Heart left ventricle (tissue), 16 donors: ENCODE results near the gene VSTM2L. TPM values are rescaled to one million over a fixed set of nuclear protein-coding genes. Genes with fewer than 3 reads are reported as not detected.

Source experiments
- ATAC-seq, 4 donors: fragments of 200-7000 bp; cut with Tn5 transposase; one replicate each; pipeline ENCODE4 v1.9.1; 2020 to 2022; ENCODE audit warnings: moderate library complexity in 4 of 4, mild to moderate bottlenecking in 3 of 4, moderate number of reproducible peaks in 1 of 4
- DNase-seq, 5 donors: peaks; one replicate each; pipeline ENCODE4 v3.0.0-alpha.2; 2020
- H3K27ac ChIP-seq, 12 donors: fragments of 200-600 bp; sonication (generic) in 4 of 12; one replicate each; pipeline versions ENCODE4 v1.5.0 to v1.8.0; 2016 to 2022; ENCODE audit warnings: mild to moderate bottlenecking in 2 of 12
- H3K27me3 ChIP-seq, 9 donors: fragments of 200-600 bp; sonication (generic) in 2 of 9; one replicate each; pipeline versions ENCODE4 v1.5.1 to v1.8.0; 2016 to 2022; ENCODE audit warnings: mild to moderate bottlenecking in 3 of 9
- H3K36me3 ChIP-seq, 9 donors: fragments of 200-600 bp; sonication (generic) in 2 of 9; one replicate each; pipeline versions ENCODE4 v1.5.0 to v1.8.0; 2018 to 2022; ENCODE audit warnings: mild to moderate bottlenecking in 2 of 9
- H3K4me1 ChIP-seq, 12 donors: fragments of 200-600 bp; sonication (generic) in 4 of 12; one replicate each; pipeline versions ENCODE4 v1.5.0 to v1.8.0; 2016 to 2022; ENCODE audit warnings: mild to moderate bottlenecking in 3 of 12
- H3K4me3 ChIP-seq, 12 donors: fragments of 200-600 bp; sonication (generic) in 4 of 12; one replicate each; pipeline versions ENCODE4 v1.5.0 to v1.8.0; 2017 to 2022; ENCODE audit warnings: mild to moderate bottlenecking in 9 of 12, moderate library complexity in 4 of 12
- H3K9me3 ChIP-seq, 12 donors: fragments of 200-600 bp; sonication (generic) in 4 of 12; one replicate each; pipeline versions ENCODE4 v1.5.0 to v1.8.0; 2016 to 2022; ENCODE audit warnings: mild to moderate bottlenecking in 1 of 12
- POLR2A ChIP-seq, 2 donors: fragments of 450-650 bp; IDR thresholded peaks; one replicate each; pipeline ENCODE4 v1.6.1; 2017; ENCODE audit warnings: antibody characterized with exemption in 2 of 2, mild to moderate bottlenecking in 2 of 2, moderate library complexity in 2 of 2
- WGBS, 4 donors: extraction: QIAGEN DNeasy Blood & Tissue Kit in 2 of 4; methylation state at CpG; one replicate each; pipeline versions ENCODE4 v1.1.5 to v1.1.7; 2013 to 2018; 5-methylcytosine and 5-hydroxymethylcytosine counted together
- intact Hi-C, 10 donors: fragments of 100-400 bp; cut with DNase I; formaldehyde crosslinking; loops; one replicate each; pipeline versions ENCODE4 v1.11.1 to v1.14.2; 2022
- polyA plus RNA-seq, 2 donors: library from polyadenylated mRNA; stranded (reverse); fragments of 200-250 nt; gene quantifications; one replicate each; pipeline ENCODE4 v1.2.3, GENCODE V29; 2013
- total RNA-seq, 9 donors: library from RNA; depleted of rRNA in 2 of 9; stranded (reverse); fragments of >200 nt in 2 of 9; fragmentation: NEBNext Ultra II Directional in 3 of 9; extraction: Animal tissue kit (Norgen Biotek cat#: 25700) in 3 of 9; gene quantifications; one replicate each; pipeline versions ENCODE4 v1.1.0 to v1.2.4, GENCODE V29; 2016 to 2023
- TF ChIP-seq, protein P1 (sequence below), 12 donors: fragments of 200-600 bp; sonication (generic) in 4 of 12; IDR thresholded peaks; one replicate each; pipeline versions ENCODE4 v1.5.0 to v1.8.0; 2018 to 2022; ENCODE audit warnings: antibody characterized with exemption in 12 of 12, mild to moderate bottlenecking in 5 of 12
- donor health status: ischemic (EF 13 %, LVEDD 7.1; RV severe dilation, severe dysfunction).
- donor health status: healthy with polysubstance abuse.
- donor health status: DM: no; HTN: yes; CAD: no.
- donor health status: DM: no; HTN: no; CAD: no.
- donor health status: ischemic (EF 25% LVEDD 6.9; RV normal size, moderate dysfunction).
- donor health status: ischemic (EF 25% LVEDD 5.7; RV mildly dilated, moderate dysfunction).
- donor health status: healthy.
- donor health status: DM: yes; HTN: yes; CAD: no.
- donor health status: ischemic (EF 35%, LVEDD 5.7; RV mildly dilated, moderate dysfunction).
- donor health status: nonischemic (EF 11% LVEDD 7.7; RV severe dilation, severe dysfunction).
- donor health status: DM: yes; HTN: yes; CAD: no.
- donor health status: PGD.
- donor health status: ischemic (EF 29% LVEDD 5.4; RV normal size, mild dysfunction).
- donor health status: nonischemic (EF 23%, LVEDD 6.1; RV moderate dilation, normal function).

VSTM2L gene
- total and polyA plus RNA-seq, 11 donors = 3.7 to 49.5 (median 17.4) TPM

DNA sequence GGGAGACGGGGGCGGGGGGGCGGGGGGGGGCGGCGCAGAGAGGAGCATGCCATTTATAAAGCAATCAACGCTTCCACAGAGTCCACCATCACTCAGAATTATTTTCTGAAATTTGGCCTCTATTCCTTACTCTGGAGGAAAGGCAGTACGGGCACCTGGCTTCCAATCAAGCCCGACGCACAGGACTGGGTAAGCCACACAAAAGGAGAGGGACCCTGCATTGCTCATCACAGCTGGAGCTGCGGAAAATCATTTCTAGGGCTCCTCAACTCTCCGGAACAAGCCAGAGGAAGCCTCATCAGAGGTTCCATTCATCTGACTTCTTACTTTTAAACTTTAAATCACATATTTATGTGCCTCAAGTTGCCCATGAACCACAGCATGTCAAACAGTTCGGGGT lies 74.4 kb downstream of the VSTM2L start:
- Histone ChIP-seq H3K36me3 (peaks cover 0 to 13% (median 6%) of the 10 kb centered on the region in 9 donors), H3K27me3 (no peaks in the 10 kb centered on the region), H3K27ac (no peak overlapping the region), H3K4me1 (no peaks in the 10 kb centered on the region), H3K4me3 (no peak overlapping the region), H3K9me3 (no peaks in the 10 kb centered on the region)
- intact Hi-C loops = no loop called here
- no peak for ATAC-seq
- TF ChIP-seq POLR2A (IDR thresholded peaks at IDR 0.05) = no peak
- TF ChIP-seq, protein P1, sequence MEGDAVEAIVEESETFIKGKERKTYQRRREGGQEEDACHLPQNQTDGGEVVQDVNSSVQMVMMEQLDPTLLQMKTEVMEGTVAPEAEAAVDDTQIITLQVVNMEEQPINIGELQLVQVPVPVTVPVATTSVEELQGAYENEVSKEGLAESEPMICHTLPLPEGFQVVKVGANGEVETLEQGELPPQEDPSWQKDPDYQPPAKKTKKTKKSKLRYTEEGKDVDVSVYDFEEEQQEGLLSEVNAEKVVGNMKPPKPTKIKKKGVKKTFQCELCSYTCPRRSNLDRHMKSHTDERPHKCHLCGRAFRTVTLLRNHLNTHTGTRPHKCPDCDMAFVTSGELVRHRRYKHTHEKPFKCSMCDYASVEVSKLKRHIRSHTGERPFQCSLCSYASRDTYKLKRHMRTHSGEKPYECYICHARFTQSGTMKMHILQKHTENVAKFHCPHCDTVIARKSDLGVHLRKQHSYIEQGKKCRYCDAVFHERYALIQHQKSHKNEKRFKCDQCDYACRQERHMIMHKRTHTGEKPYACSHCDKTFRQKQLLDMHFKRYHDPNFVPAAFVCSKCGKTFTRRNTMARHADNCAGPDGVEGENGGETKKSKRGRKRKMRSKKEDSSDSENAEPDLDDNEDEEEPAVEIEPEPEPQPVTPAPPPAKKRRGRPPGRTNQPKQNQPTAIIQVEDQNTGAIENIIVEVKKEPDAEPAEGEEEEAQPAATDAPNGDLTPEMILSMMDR (IDR thresholded peaks at IDR 0.05) = no peak
- 28 to 44% (median 42%) methylated on average over 12 of the region's 12 CpGs for WGBS, 4 donors
- DNase-seq = no peak

DNA sequence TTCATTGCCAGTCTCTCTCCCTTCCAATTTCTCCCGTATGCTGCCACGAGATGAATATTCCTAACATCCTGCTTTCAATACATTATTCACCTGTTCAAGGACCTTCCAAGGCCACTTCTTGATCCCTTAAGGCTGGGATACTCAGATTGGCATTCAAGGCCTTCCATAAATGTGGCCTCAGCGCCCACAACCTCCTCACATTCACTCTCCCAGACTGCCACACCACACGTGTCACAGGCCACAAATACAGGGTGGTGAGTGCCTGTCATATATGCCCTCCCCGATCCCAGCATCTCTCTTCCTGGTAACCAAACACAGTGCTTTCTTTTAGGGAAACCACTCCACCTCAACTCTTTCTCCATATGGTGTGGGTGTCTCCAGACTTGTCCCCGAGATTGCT lies 74.9 kb downstream of the VSTM2L start:
- peaks cover 0 to 18% (median 11%) of the 10 kb centered on the region in 9 donors for H3K36me3 ChIP-seq
- ATAC-seq (no peak), DNase-seq (no peak)
- no peaks in the 10 kb centered on the region for H3K4me1 ChIP-seq
- intact Hi-C loops = no loop called here
- WGBS, 4 donors = 77 to 86% (median 82%) methylated on average over 6 of the region's 6 CpGs
- no peak for TF ChIP-seq POLR2A (IDR thresholded peaks at IDR 0.05)
- TF ChIP-seq, protein P1 (IDR thresholded peaks at IDR 0.05) = no peak
- no peak overlapping the region for H3K27ac ChIP-seq
- H3K9me3 ChIP-seq = no peaks in the 10 kb centered on the region
- no peak overlapping the region for H3K4me3 ChIP-seq
- no peaks in the 10 kb centered on the region for H3K27me3 ChIP-seq

DNA sequence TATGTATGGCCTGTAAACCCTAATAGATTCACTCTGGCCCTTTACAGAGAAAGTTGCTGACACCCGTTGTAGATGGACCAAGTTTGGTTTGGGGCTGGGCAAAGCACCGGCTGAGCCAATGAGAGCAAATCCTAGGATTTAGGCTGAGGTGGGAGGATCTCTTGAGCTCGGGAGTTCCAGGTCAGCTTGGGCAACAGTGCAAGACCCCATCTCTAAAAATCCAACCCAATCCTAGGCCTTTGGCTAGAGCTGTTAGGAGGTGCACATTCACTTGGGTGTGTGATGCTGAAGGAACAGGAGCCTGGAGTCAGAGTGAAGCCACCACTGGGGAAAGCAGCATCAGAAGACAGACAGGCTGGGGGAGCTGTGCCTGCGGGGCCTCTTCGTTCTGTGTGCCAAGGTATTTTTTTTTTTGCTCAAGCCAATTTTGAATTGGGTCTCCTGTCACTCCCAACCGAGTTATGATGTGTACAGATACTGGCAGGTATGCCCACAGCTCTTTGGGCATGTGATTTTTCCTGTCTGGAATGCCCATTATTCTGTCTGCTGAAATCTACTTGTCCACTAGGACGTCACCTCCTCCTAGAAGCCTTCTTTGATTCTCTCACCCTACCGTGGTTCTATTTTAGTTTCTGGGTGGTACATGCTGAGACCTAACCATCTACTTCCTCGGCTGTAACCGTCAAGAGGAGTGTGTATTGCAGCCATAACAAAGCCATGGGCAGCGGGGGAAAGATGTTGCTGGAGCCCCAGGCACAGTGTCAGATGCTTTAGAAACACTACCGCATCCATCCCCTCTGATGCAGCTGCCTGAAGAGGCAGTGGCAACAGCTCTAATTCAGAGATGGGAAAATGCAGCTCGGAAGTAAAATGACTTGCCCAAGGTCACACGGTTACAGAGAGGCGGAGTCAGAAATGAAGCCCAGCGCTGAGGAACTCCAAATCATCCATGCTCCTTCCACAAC lies 76.4 kb downstream of the VSTM2L start:
- TF ChIP-seq, protein P1 (IDR thresholded peaks at IDR 0.05) = no peak
- no peak for TF ChIP-seq POLR2A (IDR thresholded peaks at IDR 0.05)
- Histone ChIP-seq H3K27me3 (no peaks in the 10 kb centered on the region), H3K36me3 (peaks cover 0 to 24% (median 11%) of the 10 kb centered on the region in 9 donors), H3K4me3 (no peak overlapping the region), H3K27ac (no peak overlapping the region), H3K9me3 (no peaks in the 10 kb centered on the region), H3K4me1 (peaks cover 0 to 10% (median 6%) of the 10 kb centered on the region in 12 donors)
- DNase-seq = no peak
- no peak for ATAC-seq
- 90 to 92% (median 91%) methylated on average over 16 of the region's 16 CpGs for WGBS, 4 donors
- intact Hi-C loops = no loop called here

DNA sequence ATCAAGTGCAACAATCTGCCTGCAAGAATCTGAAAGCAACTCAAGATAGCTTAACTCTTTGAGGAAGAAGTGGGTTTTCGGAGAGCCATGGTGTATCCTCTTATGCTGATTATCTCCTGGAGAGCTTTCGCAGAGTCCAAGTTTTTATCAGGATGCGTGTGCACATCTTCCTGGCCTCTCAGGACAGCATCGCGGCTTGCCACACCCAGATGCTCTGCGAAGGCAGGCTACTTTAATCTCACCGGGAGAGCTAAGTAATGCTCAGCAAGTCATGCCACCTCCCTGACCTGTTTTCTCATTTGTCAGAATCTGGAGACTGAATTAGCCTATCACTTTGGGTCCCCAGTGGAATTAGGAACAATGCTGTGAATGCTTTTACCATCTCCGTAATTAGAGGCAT lies 77.5 kb downstream of the VSTM2L start:
- intact Hi-C loops = no loop called here
- WGBS, 4 donors = 65 to 75% (median 66%) methylated on average over 8 of the region's 8 CpGs
- Histone ChIP-seq H3K36me3 (peaks cover 0 to 24% (median 11%) of the 10 kb centered on the region in 9 donors), H3K4me1 (peaks cover 0 to 15% (median 8%) of the 10 kb centered on the region in 12 donors), H3K4me3 (no peak overlapping the region), H3K9me3 (no peaks in the 10 kb centered on the region), H3K27me3 (no peaks in the 10 kb centered on the region), H3K27ac (no peak overlapping the region)
- no peak for TF ChIP-seq POLR2A (IDR thresholded peaks at IDR 0.05)
- TF ChIP-seq, protein P1 (IDR thresholded peaks at IDR 0.05) = no peak
- DNase-seq (no peak), ATAC-seq (no peak)
